ENCODE results near the gene HOXB8.

Gene HOXB8

DNA sequence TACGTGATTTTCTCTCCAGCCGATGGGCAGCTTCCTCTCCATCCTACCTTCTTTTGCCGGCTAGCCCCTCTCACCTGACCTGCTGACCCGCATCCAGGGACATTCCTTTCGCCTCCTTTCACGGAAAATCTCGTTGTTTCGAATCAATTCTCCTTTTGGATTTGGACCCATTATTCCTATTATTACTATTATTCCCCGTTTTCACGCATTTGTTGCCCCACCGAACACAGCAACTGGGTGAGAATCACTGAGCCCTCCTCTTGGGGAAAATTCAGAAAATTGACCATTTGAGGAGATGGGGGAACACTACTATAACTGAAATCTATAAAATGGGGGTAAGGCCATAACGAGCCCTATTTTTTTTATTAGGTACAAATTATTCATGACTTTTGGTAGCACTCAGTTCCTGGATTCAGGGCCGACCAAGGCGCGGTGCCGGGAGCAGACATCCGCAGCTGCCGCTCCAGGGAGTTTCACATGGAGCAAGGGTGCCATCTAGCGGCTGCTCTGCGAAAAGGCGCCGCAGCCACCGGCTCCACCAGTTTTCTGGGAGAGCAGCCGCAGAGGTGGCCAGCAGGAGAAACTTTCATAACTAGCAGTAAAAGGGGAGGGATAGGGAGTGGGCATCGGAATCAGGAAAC lies 3.3 kb upstream of the HOXB8 start:
- Histone ChIP-seq H3K27me3 (ENCODE audit: control insufficient read depth, insufficient read depth, low read length) (peaks cover 98% of the 10 kb centered on the region), H3K4me3 (ENCODE audit: low read depth, low read length) (peak overlapping the region; percentile 18), H3K4me1 (ENCODE audit: control insufficient read depth, insufficient read depth, low read length) (no peaks in the 10 kb centered on the region), H3K9ac (ENCODE audit: low read depth, low read length) (no peak overlapping the region), H3K36me3 (ENCODE audit: control insufficient read depth, insufficient read depth, low read length) (no peaks in the 10 kb centered on the region), H3K9me3 (ENCODE audit: control insufficient read depth, insufficient read depth, low read length) (no peaks in the 10 kb centered on the region)

- Histone ChIP-seq H3K4me3 (ENCODE audit: low read depth, low read length) (peak overlapping the region; percentile 18), H3K36me3 (ENCODE audit: control insufficient read depth, insufficient read depth, low read length) (no peaks in the 10 kb centered on the region), H3K9me3 (ENCODE audit: control insufficient read depth, insufficient read depth, low read length) (no peaks in the 10 kb centered on the region), H3K27me3 (ENCODE audit: control insufficient read depth, insufficient read depth, low read length) (peaks cover 98% of the 10 kb centered on the region), H3K9ac (ENCODE audit: low read depth, low read length) (no peak overlapping the region), H3K4me1 (ENCODE audit: control insufficient read depth, insufficient read depth, low read length) (no peaks in the 10 kb centered on the region)
Observed at GRCh38 chr17:48617471-48618255, 2.6 kb upstream of the HOXB8 start.

GRCh38 chr17:48616717-48617470 lies 1.8 kb upstream of the HOXB8 start:
- H3K9ac ChIP-seq (ENCODE audit: low read depth, low read length), result no peak overlapping the region
- no peaks in the 10 kb centered on the region for H3K9me3 ChIP-seq (ENCODE audit: control insufficient read depth, insufficient read depth, low read length)
- peaks cover 98% of the 10 kb centered on the region for H3K27me3 ChIP-seq (ENCODE audit: control insufficient read depth, insufficient read depth, low read length)
- H3K4me1 ChIP-seq (ENCODE audit: control insufficient read depth, insufficient read depth, low read length), result peaks cover 2% of the 10 kb centered on the region
- no peaks in the 10 kb centered on the region for H3K36me3 ChIP-seq (ENCODE audit: control insufficient read depth, insufficient read depth, low read length)
- H3K4me3 ChIP-seq (ENCODE audit: low read depth, low read length), result peak overlapping the region; percentile 11

DNA sequence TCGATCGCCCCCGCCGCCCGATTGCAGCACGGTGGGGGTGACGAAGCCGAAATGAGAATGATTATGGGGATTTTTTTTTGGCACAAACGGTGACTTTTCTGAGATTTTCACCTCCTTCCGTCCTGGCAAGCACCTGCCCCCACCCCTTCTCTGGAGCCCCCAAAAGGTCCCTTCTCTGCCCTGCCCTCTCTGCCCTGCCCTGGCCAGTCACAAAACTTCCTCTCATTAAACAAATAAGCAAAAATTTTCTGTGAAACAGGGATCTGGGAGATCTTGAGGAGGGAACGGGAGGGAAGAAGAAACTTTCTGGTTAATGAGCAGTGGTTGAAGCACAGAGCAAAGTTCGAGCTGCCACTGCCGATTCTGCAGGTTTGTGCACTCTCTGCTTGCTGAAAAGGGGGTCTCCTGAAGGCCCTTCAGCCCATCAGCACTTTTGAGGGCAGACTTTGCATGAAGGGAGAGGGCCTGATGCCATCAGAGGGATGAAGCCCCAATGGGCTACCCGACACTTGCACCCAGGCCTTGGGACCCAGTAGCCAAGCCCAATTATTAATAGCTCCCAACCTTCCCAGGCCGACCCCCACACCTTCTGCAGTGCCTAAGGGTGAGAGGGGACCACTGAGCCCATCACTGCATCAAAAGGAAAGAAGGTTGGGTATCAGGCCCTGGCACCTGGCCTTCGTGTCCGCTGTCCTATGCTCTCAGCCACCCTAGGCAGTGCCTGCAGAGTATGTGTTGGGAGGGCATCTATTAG lies 1.0 kb upstream of the HOXB8 start:
- peaks cover 98% of the 10 kb centered on the region for H3K27me3 ChIP-seq (ENCODE audit: control insufficient read depth, insufficient read depth, low read length)
- H3K4me1 ChIP-seq (ENCODE audit: control insufficient read depth, insufficient read depth, low read length), result peaks cover 2% of the 10 kb centered on the region
- no peaks in the 10 kb centered on the region for H3K9me3 ChIP-seq (ENCODE audit: control insufficient read depth, insufficient read depth, low read length)
- H3K4me3 ChIP-seq (ENCODE audit: low read depth, low read length), result peak overlapping the region; percentile 11
- H3K9ac ChIP-seq (ENCODE audit: low read depth, low read length), result no peak overlapping the region
- no peaks in the 10 kb centered on the region for H3K36me3 ChIP-seq (ENCODE audit: control insufficient read depth, insufficient read depth, low read length)

DNA sequence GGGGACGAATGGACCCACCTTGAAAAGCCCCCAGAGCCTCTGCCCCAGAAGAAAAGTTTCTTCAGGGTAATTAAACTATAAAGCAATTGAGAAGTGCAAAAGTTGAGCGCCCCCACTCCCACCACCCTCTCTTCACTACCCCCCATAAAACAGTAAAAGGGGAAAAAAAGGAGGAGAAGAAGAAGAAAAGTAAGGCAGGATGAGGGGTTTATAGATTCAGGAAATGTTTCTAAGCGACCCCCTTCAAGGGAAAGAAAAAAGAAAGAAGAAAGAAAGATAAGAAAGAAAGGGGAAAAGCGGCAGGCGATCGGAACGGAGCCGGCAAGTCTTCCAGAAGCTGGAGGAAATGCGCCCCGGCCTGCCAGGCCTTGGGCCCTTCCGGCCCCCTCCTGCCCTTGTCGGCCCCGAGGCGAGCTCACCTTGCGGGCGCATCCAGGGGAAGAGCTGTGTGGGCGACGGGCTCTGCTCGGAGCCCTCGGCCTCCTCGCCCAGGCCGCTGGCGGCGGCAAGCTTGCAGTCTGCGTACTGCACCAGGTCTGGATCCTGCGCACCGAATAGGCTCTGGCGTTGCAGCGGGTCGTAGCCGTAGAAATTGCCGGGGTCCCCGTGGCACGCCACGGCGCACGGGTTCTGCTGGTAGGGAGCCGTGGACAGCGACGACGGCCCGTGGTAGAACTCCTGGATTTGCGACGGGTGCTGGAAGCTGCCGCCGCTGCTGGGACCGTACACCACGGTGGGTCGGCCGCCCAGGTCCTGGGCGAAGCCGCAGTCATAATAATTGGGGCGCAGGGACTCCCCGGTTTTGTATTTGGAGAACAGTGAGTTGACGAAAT lies 1.0 kb downstream of the HOXB8 start:
- Histone ChIP-seq H3K4me3 (ENCODE audit: low read depth, low read length) (peak overlapping the region; percentile 30), H3K9ac (ENCODE audit: low read depth, low read length) (no peak overlapping the region), H3K9me3 (ENCODE audit: control insufficient read depth, insufficient read depth, low read length) (no peaks in the 10 kb centered on the region), H3K27me3 (ENCODE audit: control insufficient read depth, insufficient read depth, low read length) (peaks cover 98% of the 10 kb centered on the region), H3K36me3 (ENCODE audit: control insufficient read depth, insufficient read depth, low read length) (no peaks in the 10 kb centered on the region), H3K4me1 (ENCODE audit: control insufficient read depth, insufficient read depth, low read length) (peaks cover 4% of the 10 kb centered on the region)

DNA sequence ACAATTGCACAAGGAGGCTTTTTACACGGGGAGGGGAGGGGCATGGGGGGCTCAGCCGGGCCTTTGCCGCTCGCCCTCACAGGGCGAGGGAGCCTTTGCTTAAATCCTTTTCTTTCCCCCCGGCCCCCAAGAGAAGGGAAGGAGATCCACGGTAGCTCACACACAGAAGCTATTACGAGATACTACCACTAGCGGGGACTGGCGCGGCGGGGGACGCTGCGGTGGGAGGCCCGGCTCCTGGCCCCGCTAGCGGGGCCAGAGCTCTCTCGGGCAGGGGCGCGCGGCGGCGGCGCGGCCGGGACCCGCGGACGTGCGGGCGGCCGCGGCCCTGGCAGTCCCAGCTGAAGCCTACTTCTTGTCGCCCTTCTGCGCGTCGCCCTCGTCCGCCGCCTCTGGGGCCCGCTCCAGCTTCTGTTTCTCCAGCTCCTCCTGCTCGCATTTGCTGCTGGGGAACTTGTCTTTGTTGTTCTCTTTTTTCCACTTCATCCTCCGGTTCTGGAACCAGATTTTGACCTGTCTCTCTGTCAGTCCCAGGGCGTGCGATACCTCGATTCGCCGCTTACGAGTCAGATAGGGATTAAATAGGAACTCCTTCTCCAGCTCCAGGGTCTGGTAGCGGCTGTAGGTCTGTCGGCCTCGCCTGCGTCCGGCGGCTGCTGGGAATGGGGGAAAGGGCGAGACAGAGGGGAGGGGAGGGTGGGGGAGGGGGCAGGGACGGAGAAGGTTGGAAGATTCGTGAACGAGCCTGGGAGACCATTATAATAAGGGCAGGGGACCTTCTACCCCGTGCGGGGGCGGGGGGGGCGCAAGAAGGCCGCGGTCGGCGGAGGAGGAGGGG lies 2.0 kb downstream of the HOXB8 start:
- Histone ChIP-seq H3K9ac (ENCODE audit: low read depth, low read length) (no peak overlapping the region), H3K4me1 (ENCODE audit: control insufficient read depth, insufficient read depth, low read length) (peaks cover 4% of the 10 kb centered on the region), H3K27me3 (ENCODE audit: control insufficient read depth, insufficient read depth, low read length) (peaks cover 97% of the 10 kb centered on the region), H3K9me3 (ENCODE audit: control insufficient read depth, insufficient read depth, low read length) (no peaks in the 10 kb centered on the region), H3K36me3 (ENCODE audit: control insufficient read depth, insufficient read depth, low read length) (no peaks in the 10 kb centered on the region), H3K4me3 (ENCODE audit: low read depth, low read length) (peak overlapping the region; percentile 3)

DNA sequence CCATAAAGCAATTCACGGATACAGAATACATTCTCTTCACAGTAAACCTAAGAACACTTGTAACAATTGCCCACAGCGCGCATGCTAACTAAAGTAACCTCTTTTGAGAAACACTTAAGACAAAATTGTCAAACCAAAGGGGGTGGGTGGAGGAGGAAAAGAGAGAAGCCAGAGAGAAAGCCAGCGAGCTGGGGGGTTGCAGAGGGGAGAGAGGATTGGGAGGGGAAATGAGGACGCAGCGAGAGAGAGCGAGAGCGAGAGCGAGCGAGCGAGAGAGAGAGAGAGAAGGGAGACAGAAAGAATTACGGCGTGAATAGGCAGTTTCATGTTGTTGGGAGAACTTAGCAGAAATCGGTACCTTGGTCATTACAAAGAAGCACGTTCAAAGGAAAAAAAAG lies 2.6 kb downstream of the HOXB8 start:
- Histone ChIP-seq H3K9ac (ENCODE audit: low read depth, low read length) (no peak overlapping the region), H3K36me3 (ENCODE audit: control insufficient read depth, insufficient read depth, low read length) (no peaks in the 10 kb centered on the region), H3K4me1 (ENCODE audit: control insufficient read depth, insufficient read depth, low read length) (peaks cover 4% of the 10 kb centered on the region), H3K9me3 (ENCODE audit: control insufficient read depth, insufficient read depth, low read length) (no peaks in the 10 kb centered on the region), H3K27me3 (ENCODE audit: control insufficient read depth, insufficient read depth, low read length) (peaks cover 97% of the 10 kb centered on the region), H3K4me3 (ENCODE audit: low read depth, low read length) (peak overlapping the region; percentile 3)

DNA sequence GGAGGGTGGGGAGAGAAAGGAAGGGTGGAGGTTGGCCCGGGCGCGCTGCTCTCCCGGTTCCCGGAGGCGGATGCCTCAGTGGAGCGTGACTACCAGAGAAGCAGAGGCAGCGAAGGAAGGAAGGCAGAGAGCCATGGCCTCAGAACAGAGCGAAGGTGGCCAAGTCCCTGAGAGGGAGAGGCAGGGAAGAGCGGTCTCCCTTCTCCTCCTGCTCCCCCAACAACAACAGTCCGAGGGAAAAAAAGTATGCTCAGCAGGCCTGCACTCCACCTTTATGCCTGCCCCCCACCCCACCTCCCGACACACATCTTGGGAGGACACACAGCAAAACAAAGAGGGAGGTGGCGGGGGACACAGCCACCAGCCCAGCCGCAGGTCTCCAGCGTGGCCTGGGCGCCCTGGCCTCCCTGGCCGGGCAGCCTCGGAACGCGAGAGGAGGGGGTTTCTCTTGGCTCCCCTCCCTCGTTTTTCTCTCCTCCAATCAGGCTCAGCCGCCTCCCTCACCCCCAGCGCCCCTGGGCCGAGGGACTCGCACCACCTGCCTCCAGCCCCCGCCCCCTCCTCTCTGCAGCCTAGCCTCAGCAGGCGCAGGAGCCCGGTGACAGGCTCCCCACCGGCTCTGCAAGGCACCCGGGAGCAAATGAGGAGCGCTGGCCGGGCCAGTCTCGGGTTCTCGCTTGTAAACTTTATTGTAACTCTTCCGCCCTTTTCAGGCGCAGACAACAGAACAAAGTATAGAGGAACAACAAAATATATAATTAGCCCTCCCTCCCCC lies 3.2 kb downstream of the HOXB8 start:
- no peaks in the 10 kb centered on the region for H3K36me3 ChIP-seq (ENCODE audit: control insufficient read depth, insufficient read depth, low read length)
- peak overlapping the region; percentile 30 for H3K4me3 ChIP-seq (ENCODE audit: low read depth, low read length)
- H3K9ac ChIP-seq (ENCODE audit: low read depth, low read length), result no peak overlapping the region
- no peaks in the 10 kb centered on the region for H3K9me3 ChIP-seq (ENCODE audit: control insufficient read depth, insufficient read depth, low read length)
- H3K27me3 ChIP-seq (ENCODE audit: control insufficient read depth, insufficient read depth, low read length), result peaks cover 97% of the 10 kb centered on the region
- peaks cover 4% of the 10 kb centered on the region for H3K4me1 ChIP-seq (ENCODE audit: control insufficient read depth, insufficient read depth, low read length)

- Histone ChIP-seq H3K4me1 (ENCODE audit: control insufficient read depth, insufficient read depth, low read length) (peaks cover 4% of the 10 kb centered on the region), H3K36me3 (ENCODE audit: control insufficient read depth, insufficient read depth, low read length) (no peaks in the 10 kb centered on the region), H3K4me3 (ENCODE audit: low read depth, low read length) (peak overlapping the region; percentile 30), H3K27me3 (ENCODE audit: control insufficient read depth, insufficient read depth, low read length) (peaks cover 97% of the 10 kb centered on the region), H3K9ac (ENCODE audit: low read depth, low read length) (no peak overlapping the region), H3K9me3 (ENCODE audit: control insufficient read depth, insufficient read depth, low read length) (no peaks in the 10 kb centered on the region)
Observed at GRCh38 chr17:48611213-48611612, 3.9 kb downstream of the HOXB8 start.

Measured in iPS-15b (cell line).